ENCODE measurements around the gene TMEM89.

Gene TMEM89

GRCh38 chr3:48587686-48588085, 33.9 kb downstream of the TMEM89 start:
- ATAC-seq (replicated peaks; ENCODE audit: extremely low read depth, poor library complexity, severe bottlenecking) (no peak), DNase-seq (ENCODE audit: low spot score in 2 of 2) (no peak)
- H3K27ac Mint-ChIP-seq (ENCODE audit: low read depth): no peak overlapping the region
- H3K4me1 Mint-ChIP-seq: no peaks in the 10 kb centered on the region
- H3K9me3 Mint-ChIP-seq: no peaks in the 10 kb centered on the region
- H3K27me3 Mint-ChIP-seq: peaks cover 59% of the 10 kb centered on the region
- H3K36me3 Mint-ChIP-seq (ENCODE audit: insufficient read depth): no peaks in the 10 kb centered on the region
- H3K4me3 Mint-ChIP-seq: no peak overlapping the region

GRCh38 chr3:48585411-48585810, 36.2 kb downstream of the TMEM89 start:
- Mint-ChIP-seq H3K4me3 (no peak overlapping the region), H3K9me3 (no peaks in the 10 kb centered on the region), H3K36me3 (ENCODE audit: insufficient read depth) (peaks cover 1% of the 10 kb centered on the region), H3K4me1 (no peaks in the 10 kb centered on the region), H3K27me3 (peaks cover 52% of the 10 kb centered on the region), H3K27ac (ENCODE audit: low read depth) (no peak overlapping the region)
- ATAC-seq (replicated peaks; ENCODE audit: extremely low read depth, poor library complexity, severe bottlenecking) (no peak), DNase-seq (ENCODE audit: low spot score in 2 of 2) (no peak)

- no peak for ATAC-seq (replicated peaks; ENCODE audit: extremely low read depth, poor library complexity, severe bottlenecking)
- Mint-ChIP-seq H3K27ac (ENCODE audit: low read depth) (peak overlapping the region; percentile 70), H3K4me3 (no peak overlapping the region), H3K9me3 (no peaks in the 10 kb centered on the region), H3K4me1 (no peaks in the 10 kb centered on the region), H3K36me3 (ENCODE audit: insufficient read depth) (peaks cover 1% of the 10 kb centered on the region), H3K27me3 (peaks cover 49% of the 10 kb centered on the region)
- DNase-seq (ENCODE audit: low spot score in 2 of 2): no peak
Observed at GRCh38 chr3:48584836-48585235, 36.7 kb downstream of the TMEM89 start.

GRCh38 chr3:48581621-48582481, 39.7 kb downstream of the TMEM89 start:
- no peak overlapping the region for H3K27ac Mint-ChIP-seq (ENCODE audit: low read depth)
- peaks cover 19% of the 10 kb centered on the region for H3K27me3 Mint-ChIP-seq
- ATAC-seq (replicated peaks; ENCODE audit: extremely low read depth, poor library complexity, severe bottlenecking) (no peak), DNase-seq (ENCODE audit: low spot score in 2 of 2) (no peak)
- no peaks in the 10 kb centered on the region for H3K9me3 Mint-ChIP-seq
- H3K36me3 Mint-ChIP-seq (ENCODE audit: insufficient read depth): peaks cover 1% of the 10 kb centered on the region
- no peaks in the 10 kb centered on the region for H3K4me1 Mint-ChIP-seq
- no peak overlapping the region for H3K4me3 Mint-ChIP-seq

- no peak for ATAC-seq (replicated peaks; ENCODE audit: extremely low read depth, poor library complexity, severe bottlenecking)
- Mint-ChIP-seq H3K36me3 (ENCODE audit: insufficient read depth) (peaks cover 1% of the 10 kb centered on the region), H3K27me3 (peaks cover 11% of the 10 kb centered on the region), H3K4me1 (no peaks in the 10 kb centered on the region), H3K9me3 (no peaks in the 10 kb centered on the region), H3K4me3 (no peak overlapping the region), H3K27ac (ENCODE audit: low read depth) (no peak overlapping the region)
- no peak for DNase-seq (ENCODE audit: low spot score in 2 of 2)
Observed at GRCh38 chr3:48576647-48577046, 44.9 kb downstream of the TMEM89 start.

- Mint-ChIP-seq H3K9me3 (no peaks in the 10 kb centered on the region), H3K4me1 (no peaks in the 10 kb centered on the region)
- DNase-seq (ENCODE audit: low spot score in 2 of 2): no peak
Observed at GRCh38 chr3:48575366-48575765, 46.2 kb downstream of the TMEM89 start.

GRCh38 chr3:48573973-48574585, 47.5 kb downstream of the TMEM89 start:
- no peaks in the 10 kb centered on the region for H3K4me1 Mint-ChIP-seq
- no peak overlapping the region for H3K4me3 Mint-ChIP-seq
- DNase-seq (ENCODE audit: low spot score in 2 of 2) (no peak), ATAC-seq (replicated peaks; ENCODE audit: extremely low read depth, poor library complexity, severe bottlenecking) (no peak)
- H3K27ac Mint-ChIP-seq (ENCODE audit: low read depth): no peak overlapping the region
- H3K9me3 Mint-ChIP-seq: no peaks in the 10 kb centered on the region
- no peaks in the 10 kb centered on the region for H3K36me3 Mint-ChIP-seq (ENCODE audit: insufficient read depth)
- H3K27me3 Mint-ChIP-seq: no peaks in the 10 kb centered on the region

More at GRCh38 chr3:48575366-48575765, 46.2 kb downstream of the TMEM89 start:
- Mint-ChIP-seq H3K27ac (ENCODE audit: low read depth) (no peak overlapping the region), H3K36me3 (ENCODE audit: insufficient read depth) (no peaks in the 10 kb centered on the region), H3K27me3 (peaks cover 3% of the 10 kb centered on the region), H3K4me3 (no peak overlapping the region)
- no peak for ATAC-seq (replicated peaks; ENCODE audit: extremely low read depth, poor library complexity, severe bottlenecking)

GRCh38 chr3:48572517-48572916, 49.1 kb downstream of the TMEM89 start:
- Mint-ChIP-seq H3K4me3 (no peak overlapping the region), H3K9me3 (no peaks in the 10 kb centered on the region), H3K4me1 (no peaks in the 10 kb centered on the region), H3K36me3 (ENCODE audit: insufficient read depth) (no peaks in the 10 kb centered on the region), H3K27me3 (no peaks in the 10 kb centered on the region), H3K27ac (ENCODE audit: low read depth) (peak overlapping the region; percentile 74)
- DNase-seq (ENCODE audit: low spot score in 2 of 2): no peak
- no peak for ATAC-seq (replicated peaks; ENCODE audit: extremely low read depth, poor library complexity, severe bottlenecking)

- no peaks in the 10 kb centered on the region for H3K36me3 Mint-ChIP-seq (ENCODE audit: insufficient read depth)
- no peaks in the 10 kb centered on the region for H3K4me1 Mint-ChIP-seq
- ATAC-seq (replicated peaks; ENCODE audit: extremely low read depth, poor library complexity, severe bottlenecking): no peak
- no peaks in the 10 kb centered on the region for H3K9me3 Mint-ChIP-seq
- no peak overlapping the region for H3K4me3 Mint-ChIP-seq
- no peaks in the 10 kb centered on the region for H3K27me3 Mint-ChIP-seq
- no peak for DNase-seq (ENCODE audit: low spot score in 2 of 2)
- no peak overlapping the region for H3K27ac Mint-ChIP-seq (ENCODE audit: low read depth)
Observed at GRCh38 chr3:48571938-48572337, 49.6 kb downstream of the TMEM89 start.
